HG03442 (cell line): ENCODE results near the gene CHCHD3.

Experiments
- ATAC-seq: cut with Tn5 transposase; IDR thresholded peaks from one replicate; pipeline ENCODE4 v1.9.1; 2021; ENCODE audit warnings: mild to moderate bottlenecking, moderate library complexity; ENCODE audit not compliant: unreplicated experiment

Gene CHCHD3

DNA sequence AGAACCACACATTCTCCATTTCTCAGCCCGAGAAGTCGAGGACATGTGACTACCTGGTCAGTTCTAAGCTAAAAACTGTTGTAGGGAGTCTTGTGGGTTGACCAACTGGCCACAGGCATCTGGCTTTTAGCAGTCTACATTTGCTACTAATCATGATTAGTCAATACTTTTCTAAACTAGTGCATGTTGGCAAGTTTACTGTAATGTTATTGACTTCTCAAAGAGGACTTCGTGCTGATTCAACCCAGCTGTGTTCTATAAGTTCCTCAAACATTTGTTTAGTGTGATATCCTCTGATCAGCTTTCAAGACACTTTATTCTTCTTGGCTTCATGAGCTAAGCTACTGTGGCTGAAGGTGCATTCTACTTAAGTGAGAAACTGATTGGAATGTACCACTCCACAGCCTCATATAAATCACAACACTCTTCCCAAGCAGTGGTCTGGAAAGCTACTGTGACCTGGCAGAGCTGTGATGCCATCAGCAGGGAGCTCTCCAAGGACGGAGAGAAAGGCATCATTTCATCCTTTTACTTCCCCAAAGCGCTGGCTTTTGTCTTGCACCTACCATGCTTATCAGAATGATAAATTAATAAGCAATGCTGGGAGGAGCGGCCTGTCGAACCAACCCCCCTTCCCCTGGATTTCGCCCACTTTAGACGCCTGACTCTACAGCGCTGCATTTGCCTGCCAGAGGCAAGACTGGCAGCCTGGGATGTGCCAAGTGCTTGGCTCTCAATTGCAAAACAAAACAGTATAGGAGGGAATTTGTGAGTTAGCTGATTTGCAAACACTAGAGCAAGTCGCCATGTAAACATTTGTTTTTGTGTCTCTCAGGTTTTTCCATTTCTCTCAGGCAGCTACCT, 298.9 kb downstream of the CHCHD3 start:
- no peak for ATAC-seq

- ATAC-seq: no peak
These were observed 301.1 kb downstream of the CHCHD3 start for GRCh38 chr7:132780822-132781221.

GRCh38 chr7:132779164-132779563, 302.7 kb downstream of the CHCHD3 start:
- no peak for ATAC-seq

DNA sequence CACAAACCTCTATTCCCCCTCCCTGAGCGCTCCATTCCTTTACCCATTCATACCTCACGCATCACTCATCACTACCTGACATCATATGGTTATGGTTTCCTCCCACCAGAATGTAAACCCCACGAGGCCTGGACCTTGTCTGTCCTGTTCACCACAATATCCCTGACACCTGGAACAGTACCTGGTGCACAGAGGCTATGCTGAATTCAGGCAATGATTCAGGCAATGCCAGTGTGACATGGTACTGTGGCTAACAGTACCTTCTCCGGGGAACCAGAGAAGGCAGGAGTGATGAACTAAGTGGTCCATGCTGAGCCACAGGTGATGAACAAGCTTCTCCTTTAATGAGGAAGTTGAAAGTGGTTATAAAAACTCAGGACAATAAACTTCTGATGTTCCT, 303.1 kb downstream of the CHCHD3 start:
- ATAC-seq: no peak

DNA sequence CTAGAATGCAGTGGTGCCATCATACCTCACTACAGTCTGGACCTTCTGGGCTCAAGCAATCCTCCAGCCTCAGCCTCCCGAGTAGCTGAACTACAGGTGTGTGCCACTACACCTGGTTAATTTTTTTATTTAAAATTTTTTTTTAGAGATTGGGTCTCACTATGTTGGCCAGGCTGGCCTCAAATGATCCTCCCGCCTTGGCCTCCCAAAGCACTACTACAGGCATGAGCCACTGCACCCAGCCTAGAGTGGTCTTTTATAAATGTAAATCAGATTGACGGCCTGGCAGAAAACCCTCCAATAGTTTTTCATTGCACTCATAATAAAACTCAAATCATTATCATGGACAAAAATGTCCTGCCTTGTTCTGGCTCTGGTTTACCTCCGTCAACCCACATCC, 303.9 kb downstream of the CHCHD3 start:
- no peak for ATAC-seq

DNA sequence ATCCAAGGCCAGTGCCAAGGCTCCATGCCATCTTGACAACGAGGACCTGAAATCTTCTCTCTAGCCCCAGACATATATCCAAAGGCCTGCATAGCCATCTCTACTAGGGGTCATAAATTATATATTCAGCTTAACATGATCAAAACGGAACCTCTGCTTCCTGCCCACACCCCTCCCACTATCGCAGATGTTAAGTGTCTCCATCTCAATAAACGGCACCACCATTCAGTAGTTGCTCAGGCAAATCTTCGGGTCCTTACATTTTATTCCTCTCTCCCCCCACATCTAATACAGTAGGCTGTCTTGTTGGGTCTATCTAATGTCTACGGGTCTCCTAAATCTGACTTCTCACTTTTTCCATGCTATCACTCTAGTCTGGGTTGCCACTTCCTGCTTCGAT, 304.5 kb downstream of the CHCHD3 start:
- ATAC-seq: no peak

GRCh38 chr7:132776048-132776620, 305.8 kb downstream of the CHCHD3 start:
- no peak for ATAC-seq

DNA sequence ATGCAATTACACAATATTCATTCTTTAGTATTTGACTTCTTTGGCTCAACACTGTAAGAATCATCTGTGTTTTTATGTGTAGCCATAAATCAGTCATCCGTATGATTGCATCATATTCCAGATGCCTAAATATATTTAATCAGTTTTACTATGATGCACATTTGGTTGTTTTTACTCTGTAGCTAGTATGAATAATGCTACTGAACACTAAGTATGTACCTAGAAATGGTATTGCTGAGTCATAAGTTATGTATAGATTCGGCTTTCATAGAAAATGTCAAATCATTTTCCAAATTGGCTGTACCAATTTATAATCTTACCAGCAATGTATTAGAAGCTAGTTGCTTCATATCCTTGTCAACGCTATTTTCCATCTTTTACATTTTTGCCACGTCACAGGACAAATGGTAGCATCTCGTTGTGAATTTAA, 308.3 kb downstream of the CHCHD3 start:
- no peak for ATAC-seq

DNA sequence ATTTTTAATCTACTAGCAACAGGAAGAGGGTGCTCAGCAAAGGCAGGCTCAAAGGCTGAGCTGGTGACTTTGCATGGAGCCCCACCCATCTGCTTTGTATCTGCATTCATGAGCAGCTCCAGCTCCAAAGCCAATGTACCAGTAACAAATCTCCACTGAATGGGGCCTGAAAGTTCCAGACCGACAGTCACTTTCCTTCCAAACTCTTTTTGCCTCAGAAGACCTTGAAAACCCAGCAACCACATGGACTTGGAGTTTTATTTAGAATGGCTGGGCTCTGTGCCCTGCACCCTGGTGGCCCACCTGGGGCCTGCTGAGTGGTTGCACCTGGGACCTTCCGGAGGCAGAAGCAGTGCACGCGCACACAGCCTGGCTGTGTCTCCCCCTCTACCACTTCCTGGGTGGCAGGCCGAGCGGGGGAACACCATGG, 310.6 kb downstream of the CHCHD3 start:
- ATAC-seq: no peak

- ATAC-seq: no peak
These were observed 311.8 kb downstream of the CHCHD3 start for GRCh38 chr7:132770055-132770454.

GRCh38 chr7:132769280-132769679, 312.6 kb downstream of the CHCHD3 start:
- ATAC-seq: no peak

DNA sequence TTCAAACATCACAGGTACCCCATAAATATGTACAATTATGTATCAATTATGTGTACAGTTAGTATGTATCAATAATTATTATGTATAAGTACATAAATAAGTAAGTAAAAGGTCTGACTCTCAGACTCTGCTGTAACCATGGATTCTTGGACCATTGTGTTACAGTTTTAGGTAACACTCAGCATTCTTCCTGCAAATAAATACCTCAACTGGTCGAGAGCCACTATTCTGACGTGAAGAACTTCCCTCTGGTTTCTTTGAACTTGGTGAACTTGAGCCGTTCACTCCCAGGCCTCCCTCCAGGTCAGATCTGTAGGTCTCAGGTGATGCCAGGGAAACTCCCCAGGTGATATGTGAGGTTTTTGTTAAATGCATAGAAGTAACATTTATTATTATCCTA, 313.8 kb downstream of the CHCHD3 start:
- no peak for ATAC-seq

GRCh38 chr7:132767378-132767777, 314.5 kb downstream of the CHCHD3 start:
- ATAC-seq: no peak

DNA sequence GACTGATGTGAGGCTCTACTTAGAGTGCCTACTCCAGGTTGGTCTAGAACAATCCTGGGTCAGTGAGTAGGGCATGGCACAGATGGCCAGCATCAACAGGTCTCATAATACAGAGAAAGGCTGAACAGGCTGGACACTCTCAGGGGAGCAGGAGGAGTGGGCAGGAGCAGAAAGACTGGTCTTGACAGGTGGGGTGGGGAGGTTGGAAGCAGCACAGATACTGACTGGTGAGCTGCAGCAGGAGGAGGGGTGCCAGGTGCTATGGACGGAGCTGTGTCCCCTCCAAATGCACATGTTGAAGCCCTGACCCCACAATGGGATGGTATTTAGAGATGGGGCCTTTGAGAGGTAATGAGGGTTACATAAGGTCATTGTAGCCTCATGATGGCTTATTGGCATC, 315.2 kb downstream of the CHCHD3 start:
- ATAC-seq: no peak

DNA sequence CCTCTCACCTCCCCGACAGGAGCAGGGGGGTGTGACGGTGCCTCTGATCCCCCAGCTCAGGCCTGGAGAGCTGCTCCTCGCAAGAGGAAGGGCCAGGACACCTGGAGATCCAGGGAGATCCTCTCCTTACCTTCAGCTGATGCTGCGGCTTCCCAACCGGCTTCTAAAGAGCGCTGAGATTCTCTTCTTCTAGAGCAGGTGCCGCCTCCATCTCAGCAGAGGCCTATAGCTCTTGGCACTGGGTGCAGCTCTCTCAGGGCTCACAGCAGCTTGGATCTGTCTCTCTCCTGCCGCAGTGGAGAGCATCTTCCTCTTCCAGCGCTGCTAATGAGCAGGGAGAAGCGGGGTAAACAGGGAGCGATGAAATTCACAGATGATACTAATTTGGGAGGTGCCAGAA, 316.0 kb downstream of the CHCHD3 start:
- no peak for ATAC-seq

GRCh38 chr7:132764762-132765161, 317.1 kb downstream of the CHCHD3 start:
- ATAC-seq: no peak

GRCh38 chr7:132760866-132761265, 321.0 kb downstream of the CHCHD3 start:
- no peak for ATAC-seq

DNA sequence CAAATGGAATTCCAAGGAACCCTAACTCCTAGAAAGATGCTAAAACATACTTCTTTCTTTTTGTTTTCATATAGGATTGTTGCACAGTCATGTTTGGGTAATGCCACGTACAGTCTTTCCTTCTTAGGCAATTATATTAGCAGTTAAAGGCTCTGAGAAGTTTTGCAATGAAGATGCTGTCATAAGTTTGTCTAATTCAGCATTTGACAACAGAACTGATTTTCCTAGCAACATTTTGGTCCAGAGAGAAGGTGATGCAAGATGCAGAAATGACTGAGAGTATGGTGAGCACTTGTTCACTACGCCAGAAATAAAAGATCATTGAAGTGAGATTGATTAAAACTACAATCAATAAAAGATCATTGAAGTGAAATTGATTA, 321.7 kb downstream of the CHCHD3 start:
- ATAC-seq: no peak

GRCh38 chr7:132759482-132760243, 322.2 kb downstream of the CHCHD3 start:
- no peak for ATAC-seq

DNA sequence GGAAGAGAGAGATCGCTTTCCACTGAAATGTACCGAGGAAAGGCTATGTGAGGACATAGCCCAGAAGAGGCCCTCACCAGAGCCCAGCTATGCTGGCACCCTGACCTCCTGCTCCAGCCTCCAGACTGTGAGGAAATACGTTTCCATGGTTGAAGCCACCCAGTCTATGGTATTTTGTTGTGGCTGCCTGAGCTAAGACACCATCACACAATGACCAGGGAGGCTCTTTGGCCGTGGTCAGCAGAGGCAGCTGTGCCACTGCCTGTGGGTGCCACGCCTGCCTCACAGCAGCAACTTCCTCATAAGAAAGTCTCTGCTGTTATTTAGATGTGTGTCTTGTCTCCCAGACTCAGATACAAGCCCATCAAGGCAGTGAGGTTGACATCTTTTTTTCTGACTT, 322.9 kb downstream of the CHCHD3 start:
- ATAC-seq: no peak

DNA sequence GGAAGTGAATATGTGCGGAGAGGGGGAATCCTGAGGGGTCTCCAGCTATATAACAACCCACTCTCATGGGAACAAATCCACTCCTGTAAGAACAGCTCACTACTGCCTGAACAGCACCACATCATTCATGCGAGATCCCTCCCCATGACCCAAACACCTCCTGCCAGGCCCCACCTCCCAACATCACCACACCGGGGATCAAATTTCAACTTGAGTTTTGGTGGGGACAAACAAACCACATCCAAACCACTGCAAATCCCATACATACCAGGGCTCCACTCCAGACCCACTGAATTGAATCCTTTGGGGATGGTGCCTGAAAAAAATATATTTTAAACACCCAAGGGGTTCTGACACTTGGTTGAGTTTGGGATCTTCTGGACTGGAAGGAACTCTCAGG, 324.1 kb downstream of the CHCHD3 start:
- no peak for ATAC-seq

DNA sequence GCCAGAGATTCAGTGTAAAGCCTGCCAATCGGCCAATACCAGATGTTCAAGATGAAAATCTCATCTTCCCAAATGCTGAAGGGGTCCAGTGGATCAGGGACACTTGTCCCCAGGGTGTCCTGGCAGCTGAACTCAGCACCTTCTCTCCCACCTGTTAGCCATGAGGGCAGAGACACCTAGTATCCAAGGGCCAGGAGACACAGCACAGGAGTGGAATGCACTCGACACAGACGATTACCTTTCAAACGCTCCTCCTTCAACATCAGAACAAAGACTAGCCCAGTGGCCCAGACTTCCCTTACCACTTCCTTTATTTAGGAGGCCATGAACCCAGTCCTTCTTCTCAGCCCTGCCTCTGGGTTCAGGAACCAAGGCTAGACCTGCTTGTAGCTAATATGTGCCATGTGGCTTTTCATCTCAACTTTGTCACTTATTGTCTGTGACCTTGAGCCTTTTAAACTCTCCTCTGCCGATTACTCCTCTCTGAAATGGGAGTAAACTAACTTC, 325.4 kb downstream of the CHCHD3 start:
- no peak for ATAC-seq
